CD4-positive, alpha-beta memory T cell (primary cell): Measurements from ENCODE around the gene HEXA. TPM values are rescaled to one million over a fixed set of nuclear protein-coding genes. Genes with fewer than 3 reads are reported as not detected.
"Not testable (repeated sequence)": the region's sequence is repeated elsewhere in the genome, so short reads cannot be mapped to it uniquely, and the experiment has no call there.

ENCODE experiments used
- CTCF ChIA-PET: fragments of 350-600 bp; sonication (Branson Sonifier 250); formaldehyde crosslinking; loops from one replicate; lab custom pipeline; 2021; ENCODE audit warnings: inconsistent platforms; ENCODE audit not compliant: partially characterized antibody; lab: Charles Lee
- POLR2A ChIA-PET: fragments of 350-600 bp; sonication (Branson Sonifier 250); formaldehyde crosslinking; loops from one replicate; lab custom pipeline; 2021; ENCODE audit not compliant: partially characterized antibody; lab: Charles Lee
- DNase-seq, 5 donors: peaks; one replicate each; pipeline versions ENCODE4 v3.0.0 to v3.0.0-alpha.2; 2020 to 2022; ENCODE audit warnings: mixed read lengths in 1 of 5
- H3K27ac ChIP-seq: one replicate; pipeline ENCODE4 v1.7.0; 2013; ENCODE audit warnings: low read depth, low read length
- H3K27me3 ChIP-seq: 2 replicates; pipeline ENCODE4 v1.7.0; 2013; ENCODE audit warnings: mild to moderate bottlenecking, low read length, moderate library complexity; ENCODE audit not compliant: insufficient read depth
- H3K36me3 ChIP-seq: 2 replicates; pipeline ENCODE4 v1.7.0; 2013; ENCODE audit warnings: mild to moderate bottlenecking, low read length, moderate library complexity; ENCODE audit not compliant: insufficient read depth
- H3K4me1 ChIP-seq: 2 replicates; pipeline ENCODE4 v1.7.0; 2013; ENCODE audit warnings: mild to moderate bottlenecking, low read length, moderate library complexity; ENCODE audit not compliant: insufficient read depth
- H3K4me3 ChIP-seq, 2 donors: one replicate each; pipeline ENCODE4 v1.7.0; 2013; ENCODE audit warnings: low read length in 2 of 2, mild to moderate bottlenecking in 1 of 2
- H3K9me3 ChIP-seq, 2 donors: one replicate each; pipeline ENCODE4 v1.7.0; 2013; ENCODE audit warnings: low read length in 2 of 2, control low read depth in 1 of 2; ENCODE audit not compliant: control insufficient read depth in 1 of 2
- H3K27ac Mint-ChIP-seq, 7 donors: one replicate each; pipeline ENCODE4 v1.8.0; 2020 to 2021; ENCODE audit warnings: mixed read lengths in 7 of 7, mild to moderate bottlenecking in 6 of 7, inconsistent platforms in 3 of 7, moderate library complexity in 3 of 7
- H3K27me3 Mint-ChIP-seq, 2 donors: one replicate each; pipeline ENCODE4 v1.8.0; 2020 to 2021; ENCODE audit warnings: mixed read lengths in 2 of 2
- H3K36me3 Mint-ChIP-seq, 2 donors: one replicate each; pipeline ENCODE4 v1.8.0; 2020 to 2021; ENCODE audit warnings: mixed read lengths in 2 of 2, inconsistent platforms in 1 of 2, mild to moderate bottlenecking in 1 of 2
- H3K4me1 Mint-ChIP-seq, 4 donors: one replicate each; pipeline ENCODE4 v1.8.0; 2020 to 2021; ENCODE audit warnings: mixed read lengths in 4 of 4, mild to moderate bottlenecking in 1 of 4
- H3K4me3 Mint-ChIP-seq, 8 donors: one replicate each; pipeline ENCODE4 v1.8.0; 2020 to 2021; ENCODE audit warnings: mixed read lengths in 8 of 8, mild to moderate bottlenecking in 7 of 8, moderate library complexity in 6 of 8, inconsistent platforms in 3 of 8
- H3K9me3 Mint-ChIP-seq, 8 donors: one replicate each; pipeline ENCODE4 v1.8.0; 2020 to 2021; ENCODE audit warnings: mixed read lengths in 8 of 8, mild to moderate bottlenecking in 5 of 8, inconsistent platforms in 3 of 8, moderate library complexity in 1 of 8
- intact Hi-C: fragments of 100-400 bp; cut with micrococcal nuclease; formaldehyde crosslinking; loops from one replicate; pipeline ENCODE4 v1.15.1; 2023
- polyA plus RNA-seq, 2 donors: library from polyadenylated mRNA; unstranded; fragments of 300-500 nt; fragmentation: Illumina TruSeq; gene quantifications; one replicate each; pipeline ENCODE4 v1.2.3, GENCODE V29; 2021
- total RNA-seq, 2 experiments: library from RNA; stranded (reverse); gene quantifications; one replicate each; pipeline ENCODE4 v1.2.3, GENCODE V29; 2021

Gene HEXA
- total and polyA plus RNA-seq, 4 experiments from 2014 or later = 69.9 to 102 (median 84.5) TPM

DNA sequence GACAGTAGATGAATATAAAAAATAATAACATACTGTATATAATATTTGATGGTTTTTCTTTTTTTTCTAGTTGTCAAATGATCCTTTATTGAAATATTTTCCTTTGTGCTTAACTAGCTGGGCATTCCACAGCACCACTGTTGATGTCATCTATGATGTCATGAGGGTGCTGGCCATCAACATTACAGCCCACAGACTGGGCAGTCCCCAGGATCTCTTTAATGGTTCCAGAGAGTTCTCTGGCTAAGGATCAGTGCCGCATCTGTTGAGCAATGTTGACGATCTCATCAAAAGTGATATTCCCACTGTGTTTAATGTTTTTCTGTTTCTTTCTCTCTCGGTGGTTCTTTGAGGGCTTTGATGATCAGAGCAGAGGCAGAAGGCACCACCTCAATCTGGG, 3.3 kb upstream of the HEXA start:
- CTCF ChIA-PET, H3K4me3 ChIP-seq, DNase-seq, H3K27me3 Mint-ChIP-seq, H3K4me3 Mint-ChIP-seq, H3K9me3 ChIP-seq, H3K36me3 ChIP-seq, H3K27ac ChIP-seq, H3K9me3 Mint-ChIP-seq, H3K27me3 ChIP-seq, POLR2A ChIA-PET: not testable (repeated sequence)
- intact Hi-C loops = loop anchor here (5.0 to 10.0 kb wide), 5 partner anchors 104 to 403 kb away; partner anchors contain the start of genes ADPGK, BBS4, HIGD2B and MYO9A
- Mint-ChIP-seq H3K27ac (peak overlapping the region in 2 of 7 donors; percentile 42 to 66), H3K36me3 (peaks cover 0 to 13% of the 10 kb centered on the region in 2 donors), H3K4me1 (peaks cover 23 to 42% (median 31%) of the 10 kb centered on the region in 4 donors)
- H3K4me1 ChIP-seq = peaks cover 29% of the 10 kb centered on the region

DNA sequence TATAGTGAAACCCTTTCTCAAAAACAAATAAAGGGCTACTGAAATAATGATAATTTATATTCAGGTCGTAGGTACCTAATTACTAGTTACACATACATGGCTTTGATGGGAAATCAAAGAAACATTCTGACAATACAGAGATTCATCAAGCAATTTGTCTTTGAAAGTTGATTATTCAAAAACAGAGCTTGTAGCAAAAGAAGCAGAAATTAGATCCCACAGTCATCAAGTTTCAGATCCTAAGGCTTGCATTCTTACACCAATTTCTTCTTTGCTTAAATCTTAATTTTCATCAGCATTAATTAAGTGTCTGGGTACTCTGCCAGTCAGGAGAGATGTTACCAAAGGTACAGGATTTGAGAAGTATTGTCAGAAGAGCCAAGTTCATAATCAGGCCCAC, 1.5 kb upstream of the HEXA start:
- Histone ChIP-seq H3K27ac (no peak overlapping the region), H3K27me3 (no peaks in the 10 kb centered on the region), H3K4me1 (peaks cover 39% of the 10 kb centered on the region), H3K4me3 (no peak overlapping the region), H3K36me3 (no peaks in the 10 kb centered on the region), H3K9me3 (no peaks in the 10 kb centered on the region)
- H3K4me3 Mint-ChIP-seq = peak overlapping the region in 4 of 8 donors; percentile 1 to 15 (median 2)
- peak overlapping the region; percentile 2 to 92 (median 80) for H3K27ac Mint-ChIP-seq
- H3K36me3 Mint-ChIP-seq = peaks cover 0 to 21% of the 10 kb centered on the region in 2 donors
- DNase-seq = no peak
- no peaks in the 10 kb centered on the region for H3K27me3 Mint-ChIP-seq
- peaks cover 33 to 60% (median 45%) of the 10 kb centered on the region in 4 donors for H3K4me1 Mint-ChIP-seq
- peaks cover 0 to 9% (median 0%) of the 10 kb centered on the region in 8 donors for H3K9me3 Mint-ChIP-seq
- ChIA-PET POLR2A (interaction anchor here (1.0 to 5.8 kb wide), 4 partner anchors 8 to 150 kb away, joined by 3 to 90 read pairs (median 18); partner anchors contain the start of genes ARIH1 and PKM), CTCF (interaction anchor here (1.4 kb wide), 1 partner anchor 85 kb away, joined by 4 read pairs; no protein-coding TSS in a partner anchor)
- intact Hi-C loops = loop anchor here (5.0 to 10.0 kb wide), 5 partner anchors 103 to 405 kb away; partner anchors contain the start of genes ADPGK, BBS4, HIGD2B and MYO9A

DNA sequence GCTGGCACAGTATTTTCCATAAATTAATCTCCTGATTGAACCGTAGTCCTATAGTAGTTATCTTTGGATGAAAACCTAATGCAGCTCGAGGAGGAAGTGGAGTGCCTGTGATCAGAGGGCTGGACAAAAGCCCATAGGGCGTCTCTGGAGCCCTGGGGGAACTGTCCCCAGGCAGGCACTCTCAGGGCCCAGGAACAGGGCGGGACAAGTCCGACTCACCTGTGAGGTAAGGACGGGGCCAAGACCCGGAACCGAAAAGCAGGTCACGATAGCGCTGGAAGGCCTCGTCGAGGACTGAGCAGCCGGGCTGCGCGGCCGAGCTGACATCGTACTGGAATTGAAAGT, 341 bp downstream of the HEXA start:
- Histone ChIP-seq H3K27me3 (no peaks in the 10 kb centered on the region), H3K4me1 (peaks cover 39% of the 10 kb centered on the region), H3K4me3 (peak overlapping the region; percentile 45 to 95), H3K27ac (peak overlapping the region; percentile 79), H3K36me3 (no peaks in the 10 kb centered on the region), H3K9me3 (no peaks in the 10 kb centered on the region)
- H3K27ac Mint-ChIP-seq = peak overlapping the region; percentile 93 to 99 (median 98)
- H3K9me3 Mint-ChIP-seq = peaks cover 0 to 9% (median 0%) of the 10 kb centered on the region in 8 donors
- intact Hi-C loops = loop anchor here (5.0 to 10.0 kb wide), 5 partner anchors 101 to 407 kb away; partner anchors contain the start of genes ADPGK, BBS4, HIGD2B and MYO9A
- POLR2A ChIA-PET = interaction anchor here (0.7 to 5.8 kb wide), 19 partner anchors 10 to 410 kb away, joined by 3 to 90 read pairs (median 6); partner anchors contain the start of genes ARIH1, BBS4, CELF6 and HIGD2B
- peak overlapping the region; percentile 89 to 99 (median 94) for H3K4me3 Mint-ChIP-seq
- peaks cover 7 to 27% of the 10 kb centered on the region in 2 donors for H3K36me3 Mint-ChIP-seq
- no peak for DNase-seq
- peaks cover 36 to 73% (median 51%) of the 10 kb centered on the region in 4 donors for H3K4me1 Mint-ChIP-seq
- CTCF ChIA-PET = interaction anchor here (0.8 to 1.5 kb wide), 5 partner anchors 8 to 98 kb away, joined by 3 to 4 read pairs (median 3); no protein-coding TSS in a partner anchor
- no peaks in the 10 kb centered on the region for H3K27me3 Mint-ChIP-seq

GRCh38 chr15:72372361-72372760, 3.5 kb downstream of the HEXA start:
- H3K9me3 ChIP-seq = no peaks in the 10 kb centered on the region
- POLR2A ChIA-PET = no interaction called here
- no peaks in the 10 kb centered on the region for H3K27me3 ChIP-seq
- Mint-ChIP-seq H3K9me3 (peaks cover 0 to 9% (median 0%) of the 10 kb centered on the region in 8 donors), H3K4me1 (peaks cover 42 to 83% (median 58%) of the 10 kb centered on the region in 4 donors), H3K36me3 (peaks cover 30 to 50% of the 10 kb centered on the region in 2 donors), H3K4me3 (no peak overlapping the region), H3K27me3 (no peaks in the 10 kb centered on the region), H3K27ac (peak overlapping the region in 1 of 7 donors; percentile 94)
- H3K36me3 ChIP-seq = peaks cover 7% of the 10 kb centered on the region
- DNase-seq = no peak
- H3K4me3 ChIP-seq = no peak overlapping the region
- no peak overlapping the region for H3K27ac ChIP-seq
- intact Hi-C loops = loop anchor here (10.0 kb wide), 1 partner anchor 98 kb away; the partner anchor contains the start of gene PARP6
- peaks cover 38% of the 10 kb centered on the region for H3K4me1 ChIP-seq
- CTCF ChIA-PET = no interaction called here

DNA sequence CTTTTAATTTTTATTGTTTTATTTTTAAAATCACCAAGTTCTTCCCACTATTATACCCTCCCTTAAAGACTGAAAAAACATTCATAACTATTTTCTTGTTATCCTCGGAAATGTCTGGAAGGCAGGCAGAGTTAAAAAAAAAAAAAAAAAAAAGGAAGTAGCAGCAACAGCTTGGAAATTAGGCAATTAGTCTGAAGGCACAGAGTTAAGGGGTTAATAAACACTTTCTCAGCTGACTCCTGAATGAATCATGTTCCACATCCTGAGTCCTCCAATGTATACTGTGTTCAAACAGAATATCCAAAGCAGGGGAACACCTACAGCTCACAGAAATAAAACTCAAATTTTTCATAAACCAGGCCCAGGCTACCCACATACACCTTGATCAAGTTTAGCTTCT, 5.8 kb downstream of the HEXA start:
- ChIA-PET POLR2A (no interaction called here), CTCF (no interaction called here)
- intact Hi-C loops = loop anchor here (10.0 kb wide), 1 partner anchor 95 kb away; the partner anchor contains the start of gene PARP6
- Histone ChIP-seq H3K4me3 (no peak overlapping the region), H3K27ac (no peak overlapping the region), H3K36me3 (peaks cover 7% of the 10 kb centered on the region), H3K4me1 (peaks cover 40% of the 10 kb centered on the region), H3K27me3 (no peaks in the 10 kb centered on the region), H3K9me3 (no peaks in the 10 kb centered on the region)
- no peaks in the 10 kb centered on the region for H3K27me3 Mint-ChIP-seq
- H3K4me1 Mint-ChIP-seq = peaks cover 46 to 83% (median 57%) of the 10 kb centered on the region in 4 donors
- DNase-seq = no peak
- H3K36me3 Mint-ChIP-seq = peaks cover 43 to 44% of the 10 kb centered on the region in 2 donors
- H3K27ac Mint-ChIP-seq = no peak overlapping the region
- no peak overlapping the region for H3K4me3 Mint-ChIP-seq
- H3K9me3 Mint-ChIP-seq = peaks cover 0 to 2% (median 0%) of the 10 kb centered on the region in 8 donors

DNA sequence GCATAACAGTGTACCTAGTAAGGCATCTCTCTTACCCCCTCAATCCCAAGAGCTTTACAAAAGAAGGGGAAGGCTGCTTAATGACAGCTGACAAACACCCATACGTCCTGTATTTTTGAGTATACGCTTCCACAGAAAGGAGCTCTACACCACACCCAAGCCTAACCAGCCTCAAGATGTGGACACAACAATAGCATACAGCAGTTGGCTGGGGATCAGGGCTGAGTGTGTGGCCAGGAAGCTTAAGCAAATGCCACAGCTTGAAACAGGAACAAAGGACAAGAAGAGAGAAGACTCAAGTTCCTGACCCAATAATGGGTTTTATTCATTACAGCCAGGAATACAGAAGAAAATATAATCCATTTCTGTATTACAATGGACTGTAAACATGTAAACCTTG, 6.9 kb downstream of the HEXA start:
- no peaks in the 10 kb centered on the region for H3K27me3 ChIP-seq
- H3K4me1 ChIP-seq = peaks cover 29% of the 10 kb centered on the region
- intact Hi-C loops = no loop called here
- no peak for DNase-seq
- H3K27ac Mint-ChIP-seq = no peak overlapping the region
- H3K27me3 Mint-ChIP-seq = no peaks in the 10 kb centered on the region
- H3K4me3 Mint-ChIP-seq = no peak overlapping the region
- ChIA-PET POLR2A (no interaction called here), CTCF (no interaction called here)
- H3K9me3 Mint-ChIP-seq = peaks cover 0 to 2% (median 0%) of the 10 kb centered on the region in 8 donors
- no peak overlapping the region for H3K4me3 ChIP-seq
- no peaks in the 10 kb centered on the region for H3K9me3 ChIP-seq
- peaks cover 43 to 44% of the 10 kb centered on the region in 2 donors for H3K36me3 Mint-ChIP-seq
- peaks cover 38 to 72% (median 49%) of the 10 kb centered on the region in 4 donors for H3K4me1 Mint-ChIP-seq
- no peak overlapping the region for H3K27ac ChIP-seq
- peaks cover 7% of the 10 kb centered on the region for H3K36me3 ChIP-seq

DNA sequence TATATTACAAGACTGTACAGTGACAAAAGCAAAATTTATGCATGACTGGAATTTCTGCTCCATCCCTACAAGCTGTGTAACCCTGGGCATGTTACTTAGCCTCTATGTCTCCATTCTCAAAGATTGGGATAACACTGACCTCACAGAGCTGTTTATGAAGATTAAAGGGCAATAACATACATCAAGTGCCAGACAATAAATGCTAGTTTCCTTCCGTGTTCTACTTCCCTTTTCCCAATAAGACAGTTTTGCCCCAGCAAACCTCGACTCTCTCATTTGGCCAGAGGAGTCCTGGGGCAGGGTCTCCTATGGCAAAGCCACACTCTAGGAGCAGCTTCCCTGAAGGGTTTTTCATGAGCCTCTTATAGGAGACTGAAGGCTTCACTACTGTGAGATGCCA, 7.5 kb downstream of the HEXA start:
- POLR2A ChIA-PET = interaction anchor here (1.3 to 5.6 kb wide), 2 partner anchors 7 to 105 kb away, joined by 4 to 28 read pairs; partner anchors contain the start of gene HEXA
- Histone ChIP-seq H3K27me3 (no peaks in the 10 kb centered on the region), H3K4me1 (peaks cover 24% of the 10 kb centered on the region), H3K9me3 (no peaks in the 10 kb centered on the region), H3K36me3 (peaks cover 7% of the 10 kb centered on the region), H3K27ac (no peak overlapping the region), H3K4me3 (no peak overlapping the region)
- no peak overlapping the region for H3K4me3 Mint-ChIP-seq
- peaks cover 0 to 2% (median 0%) of the 10 kb centered on the region in 8 donors for H3K9me3 Mint-ChIP-seq
- no peak for DNase-seq
- H3K36me3 Mint-ChIP-seq = peaks cover 43% of the 10 kb centered on the region in 2 donors
- CTCF ChIA-PET = interaction anchor here (1.5 kb wide), 1 partner anchor 83 kb away, joined by 3 read pairs; no protein-coding TSS in a partner anchor
- H3K27me3 Mint-ChIP-seq = no peaks in the 10 kb centered on the region
- intact Hi-C loops = no loop called here
- peaks cover 35 to 66% (median 45%) of the 10 kb centered on the region in 4 donors for H3K4me1 Mint-ChIP-seq
- no peak overlapping the region for H3K27ac Mint-ChIP-seq
